Suppressor macrophage treated with lipopolysaccharide for 4 hours (primary cell): Measurements from ENCODE around the gene FBLIM1.
A peak's percentile ranks its signal among the peaks of the same experiment; 100 is the strongest.
"Not testable (repeated sequence)": the region's sequence is repeated elsewhere in the genome, so short reads cannot be mapped to it uniquely, and the experiment has no call there.

ENCODE experiments used
- DNase-seq: peaks from one replicate; pipeline ENCODE4 v3.0.0-alpha.2; 2020

FBLIM1 gene

DNA sequence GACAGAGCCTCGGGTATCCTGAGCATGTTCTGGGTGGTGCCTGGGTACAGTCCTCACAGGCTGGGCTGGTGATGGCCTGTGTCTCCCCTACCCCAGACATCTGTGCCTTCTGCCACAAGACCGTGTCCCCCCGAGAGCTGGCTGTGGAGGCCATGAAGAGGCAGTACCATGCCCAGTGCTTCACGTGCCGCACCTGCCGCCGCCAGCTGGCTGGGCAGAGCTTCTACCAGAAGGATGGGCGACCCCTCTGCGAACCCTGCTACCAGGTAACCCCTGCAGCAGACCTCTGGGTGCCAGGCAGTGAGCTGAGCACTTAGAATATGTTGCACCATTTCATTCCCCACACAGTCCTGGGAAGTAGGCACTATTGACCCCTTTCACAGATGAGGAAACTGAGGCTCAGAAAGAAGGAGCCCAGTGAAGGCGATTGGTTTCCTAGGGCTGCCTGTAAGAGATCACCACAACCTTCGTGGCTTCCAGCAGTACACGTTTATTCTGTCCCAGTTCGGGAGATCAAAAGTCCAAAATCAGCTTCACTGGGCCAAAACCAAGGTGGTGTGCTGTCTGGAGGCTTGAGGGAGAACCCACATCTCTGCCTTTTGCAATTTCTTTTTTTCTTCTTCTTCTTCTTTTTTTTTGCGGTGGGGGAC is 11.8 kb downstream of the FBLIM1 start:
- DNase-seq, result no peak

GRCh38 chr1:15771836-15772515 is 13.4 kb downstream of the FBLIM1 start:
- no peak for DNase-seq

DNA sequence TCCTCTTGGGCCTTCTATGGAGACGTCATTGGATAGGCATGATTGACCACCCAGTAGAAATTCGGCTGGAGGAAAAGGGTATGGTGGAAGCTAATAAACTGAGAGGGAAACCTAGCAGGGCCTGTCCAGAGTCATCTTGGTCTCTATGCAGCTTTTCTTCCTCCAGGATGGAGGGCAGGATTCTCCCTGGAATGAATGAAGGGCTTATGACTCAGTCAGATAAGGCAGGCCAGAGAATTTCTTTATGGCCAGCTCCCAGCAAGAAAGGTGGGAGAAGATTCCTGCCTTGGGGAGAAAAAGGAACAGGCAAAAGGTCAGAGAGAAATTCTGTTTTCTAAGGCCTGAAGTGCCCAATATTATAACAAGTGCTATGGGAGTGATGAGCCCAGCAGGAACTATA is 17.1 kb downstream of the FBLIM1 start:
- no peak for DNase-seq

DNA sequence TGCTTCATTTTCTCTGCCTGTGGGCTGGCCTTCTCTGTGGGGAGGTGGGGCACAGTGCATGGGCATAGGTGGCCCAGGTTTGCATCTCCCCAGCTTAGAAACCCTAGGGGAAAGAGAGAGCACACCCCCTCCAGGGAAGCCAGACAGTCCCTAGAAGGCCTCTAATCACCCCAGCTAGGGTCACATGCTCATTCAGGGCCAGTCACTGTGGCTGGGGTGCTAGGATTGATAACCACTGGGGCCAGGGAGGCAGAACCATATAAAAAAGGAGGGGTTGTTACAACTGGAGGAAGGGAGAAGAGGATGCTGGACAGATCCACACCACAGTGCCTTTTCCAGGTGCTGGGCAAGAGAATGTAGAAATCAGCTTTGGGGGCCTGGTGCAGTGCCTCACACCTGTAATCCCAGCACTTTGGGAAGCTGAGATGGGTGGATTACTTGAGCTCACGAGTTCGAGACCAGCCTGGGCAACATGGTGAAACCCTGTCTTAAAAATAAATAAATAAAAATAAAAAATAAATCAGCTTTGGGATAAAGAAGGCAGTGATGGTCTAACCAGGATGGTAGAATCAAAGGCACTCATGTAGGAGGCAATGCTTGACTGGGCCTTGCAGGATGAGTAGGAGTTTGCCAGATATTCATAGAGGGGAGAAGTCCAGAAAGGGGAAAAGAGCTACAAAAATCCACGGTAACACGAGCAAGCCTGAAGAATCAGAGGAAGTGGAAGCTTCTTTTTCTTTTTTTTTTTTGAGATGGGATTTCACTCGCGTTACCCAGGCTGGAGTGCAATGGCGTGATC is 19.5 kb downstream of the FBLIM1 start:
- no peak for DNase-seq

DNA sequence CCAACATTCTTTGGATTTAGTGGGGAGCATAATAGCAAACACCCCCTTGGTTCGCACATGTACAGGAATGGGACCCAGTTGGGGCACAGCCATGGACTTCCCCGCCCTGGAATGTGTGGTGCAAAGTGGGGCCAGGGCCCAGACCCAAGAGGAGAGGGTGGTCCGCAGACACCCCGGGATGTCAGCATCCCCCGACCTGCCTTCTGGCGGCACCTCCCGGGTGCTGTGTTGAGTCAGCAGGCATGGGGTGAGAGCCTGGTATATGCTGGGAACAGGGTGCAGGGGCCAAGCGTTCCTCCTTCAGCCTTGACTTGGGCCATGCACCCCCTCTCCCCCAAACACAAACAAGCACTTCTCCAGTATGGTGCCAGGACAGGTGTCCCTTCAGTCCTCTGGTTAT is 27.1 kb downstream of the FBLIM1 start:
- DNase-seq, result no peak

GRCh38 chr1:15786581-15786980 is 28.0 kb downstream of the FBLIM1 start:
- DNase-seq, result no peak

DNA sequence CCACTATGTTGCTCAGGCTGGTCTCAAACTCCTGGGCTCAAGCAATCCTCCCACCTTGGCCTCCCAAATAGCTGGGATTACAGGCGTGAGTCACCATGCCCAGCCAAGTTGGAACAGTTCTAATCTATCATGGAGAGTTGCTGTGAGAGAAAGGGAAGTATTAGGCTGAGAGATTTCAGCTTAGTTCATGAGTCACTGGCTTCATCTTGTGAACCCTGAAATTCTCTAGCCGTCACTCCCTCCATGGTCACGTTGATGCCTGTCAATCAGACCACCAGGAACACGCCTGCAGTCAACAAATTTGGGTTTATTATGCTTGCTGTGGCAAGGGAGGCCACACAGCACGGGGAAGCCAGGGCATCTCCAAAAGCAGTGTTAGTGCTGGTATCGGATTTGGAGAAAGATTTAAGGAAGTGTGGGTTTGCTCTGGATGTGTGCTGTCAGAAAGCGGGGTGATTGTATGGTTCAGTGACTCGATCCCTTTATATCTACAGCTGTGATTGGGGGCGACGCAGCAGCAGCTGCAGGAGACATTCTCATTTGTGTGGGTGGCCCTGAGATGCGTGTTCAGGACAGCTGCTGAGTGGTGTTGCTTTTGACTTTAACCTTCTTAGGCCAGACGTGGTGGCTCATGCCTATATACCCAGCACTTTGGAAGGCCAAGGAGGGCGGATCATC is 30.2 kb downstream of the FBLIM1 start:
- DNase-seq, result peak; percentile 87

- DNase-seq, result no peak
These were observed 37.5 kb downstream of the FBLIM1 start for GRCh38 chr1:15796086-15796462.

DNA sequence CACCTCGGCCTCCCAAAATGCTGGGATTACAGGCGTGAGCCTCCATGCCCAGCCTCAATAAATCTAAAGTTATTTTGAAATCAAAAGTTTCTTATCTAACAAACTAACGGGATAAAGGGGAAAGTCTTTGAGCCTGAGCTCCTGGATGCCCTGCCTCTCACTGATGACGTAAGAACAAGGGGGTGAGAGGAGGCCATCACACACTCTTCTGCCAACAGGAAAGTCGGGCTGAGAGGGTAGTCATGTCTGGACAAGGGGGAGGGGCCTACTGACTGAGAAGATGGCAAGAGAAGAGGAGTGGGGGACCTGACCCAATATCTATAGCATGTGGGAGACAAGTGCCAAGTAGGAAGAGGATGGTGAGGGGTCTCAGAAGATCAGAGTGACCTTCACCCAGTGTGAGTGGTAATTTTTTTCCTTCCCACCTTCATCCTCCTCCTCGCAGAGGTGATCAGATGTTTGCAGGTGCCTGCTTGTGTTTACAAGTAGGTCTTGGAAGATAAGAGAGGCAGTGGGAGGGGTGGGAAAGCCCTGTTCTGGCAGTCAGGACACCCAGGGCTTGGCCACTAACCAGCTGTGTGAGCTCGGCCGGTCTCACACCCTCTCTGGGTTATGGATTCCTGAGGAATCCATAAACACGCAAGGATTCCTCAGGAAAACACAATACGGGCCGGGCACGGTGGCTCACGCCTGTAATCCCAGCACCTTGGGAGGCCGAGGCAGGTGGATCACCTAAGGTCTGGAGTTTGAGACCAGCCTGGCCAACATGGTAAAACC is 39.2 kb downstream of the FBLIM1 start:
- DNase-seq, result no peak

GRCh38 chr1:15799004-15799867 is 40.6 kb downstream of the FBLIM1 start:
- peak; percentile 72 for DNase-seq

DNA sequence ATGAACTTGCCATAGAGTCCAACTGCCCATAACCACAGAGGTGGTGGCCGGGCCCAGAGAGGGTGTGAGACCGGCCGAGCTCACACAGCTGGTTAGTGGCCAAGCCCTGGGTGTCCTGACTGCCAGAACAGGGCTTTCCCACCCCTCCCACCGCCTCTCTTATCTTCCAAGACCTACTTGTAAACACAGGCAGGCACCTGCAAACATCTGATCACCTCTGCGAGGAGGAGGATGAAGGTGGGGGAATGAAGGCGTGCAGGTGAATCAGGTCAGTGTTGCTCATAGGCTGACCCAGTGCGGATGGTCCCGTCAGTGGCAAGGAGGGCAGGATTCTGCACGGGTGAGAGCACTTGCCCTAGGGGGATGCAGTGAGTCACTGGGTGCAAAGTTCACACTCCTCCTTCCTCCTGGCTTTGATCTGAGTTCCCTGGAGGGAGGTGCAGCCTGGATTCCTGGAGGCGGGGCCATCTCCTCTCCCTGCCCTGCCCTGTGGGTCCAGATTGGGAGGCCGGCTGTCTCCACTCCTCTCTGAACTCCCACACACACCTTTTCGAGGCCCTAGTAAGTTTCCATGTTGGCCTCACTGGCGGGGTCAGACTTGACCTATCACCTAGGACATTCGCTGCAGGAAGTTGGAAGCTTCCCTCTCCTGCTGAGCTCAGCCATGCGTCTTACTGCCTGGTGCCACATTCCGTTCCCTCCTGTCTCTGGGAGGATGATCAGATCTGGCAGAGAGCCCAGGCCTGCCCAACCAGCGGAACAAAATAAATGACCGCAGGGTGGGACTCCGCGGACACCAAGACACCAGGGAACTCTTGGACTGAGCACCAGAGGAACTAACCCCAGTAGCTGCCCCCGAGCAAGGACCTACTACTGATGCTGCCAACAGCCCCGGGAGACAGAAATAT is 41.6 kb downstream of the FBLIM1 start:
- DNase-seq, result no peak

- DNase-seq, result no peak
These were observed 43.8 kb downstream of the FBLIM1 start for GRCh38 chr1:15802234-15802965.

DNA sequence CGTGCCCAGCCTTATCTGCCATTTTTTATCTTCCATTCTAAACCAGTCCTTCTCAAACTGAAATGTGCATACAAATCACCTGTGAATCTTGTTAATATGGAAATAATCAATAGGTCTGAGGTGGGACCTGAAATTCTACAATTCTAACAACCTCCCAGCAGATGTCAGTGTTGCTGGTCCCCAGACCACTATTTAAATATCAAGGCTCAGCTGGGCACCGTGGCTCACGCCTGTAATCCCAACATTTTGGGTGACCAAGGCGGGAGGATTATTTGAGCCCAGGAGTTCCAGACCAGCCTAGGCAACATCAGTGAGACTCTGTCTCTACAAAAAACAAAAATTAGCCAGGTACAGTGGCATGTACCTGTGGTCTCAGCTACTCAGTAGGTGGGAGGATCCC is 44.8 kb downstream of the FBLIM1 start:
- DNase-seq, result peak; percentile 35

DNA sequence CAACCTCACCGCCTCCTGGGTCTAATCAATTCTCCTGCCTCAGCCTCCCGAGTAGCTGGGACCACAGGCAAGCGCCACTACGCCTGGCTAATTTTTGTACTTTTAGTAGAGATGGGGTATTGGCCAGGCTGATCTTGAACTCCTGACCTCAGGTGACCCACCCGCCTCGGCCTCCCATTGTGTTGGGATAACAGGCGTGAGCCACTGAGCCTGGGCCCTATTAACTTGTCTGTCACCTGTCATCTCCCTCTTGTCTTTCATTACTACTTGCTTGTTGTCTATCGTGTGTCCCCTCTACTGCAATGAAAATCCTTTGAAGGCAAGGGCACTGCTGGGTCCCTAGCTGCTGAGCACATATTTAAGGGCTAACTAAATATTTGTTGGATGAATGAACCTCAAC is 45.5 kb downstream of the FBLIM1 start:
- no peak for DNase-seq

DNA sequence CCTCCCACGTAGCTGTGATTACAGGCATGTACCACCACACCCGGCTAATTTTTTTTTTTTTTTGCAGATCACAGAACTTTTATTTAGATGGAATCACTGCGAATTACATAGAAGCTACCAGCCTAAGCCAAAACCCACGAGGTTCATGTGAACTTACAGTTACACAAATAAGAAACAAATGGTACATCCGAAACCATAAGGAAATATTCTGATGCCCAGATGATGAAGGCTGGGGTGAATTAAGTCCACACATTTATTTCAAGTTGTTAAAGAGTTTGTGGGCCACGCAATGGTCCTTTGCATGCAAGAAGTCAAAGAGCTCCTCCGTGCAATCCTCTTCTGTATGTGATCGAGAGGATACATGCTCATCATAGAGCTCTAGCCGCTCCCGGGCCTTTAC is 48.5 kb downstream of the FBLIM1 start:
- no peak for DNase-seq

GRCh38 chr1:15807549-15807948 is 49.0 kb downstream of the FBLIM1 start, which contains the start of gene UQCRHL:
Gene UQCRHL (minus strand): TSS chr1:15807649. CDS start chr1:15807649, 0 bp downstream.
- not testable (repeated sequence) for DNase-seq

- DNase-seq, result no peak
These were observed 50.4 kb downstream of the FBLIM1 start for GRCh38 chr1:15808955-15809354.

DNA sequence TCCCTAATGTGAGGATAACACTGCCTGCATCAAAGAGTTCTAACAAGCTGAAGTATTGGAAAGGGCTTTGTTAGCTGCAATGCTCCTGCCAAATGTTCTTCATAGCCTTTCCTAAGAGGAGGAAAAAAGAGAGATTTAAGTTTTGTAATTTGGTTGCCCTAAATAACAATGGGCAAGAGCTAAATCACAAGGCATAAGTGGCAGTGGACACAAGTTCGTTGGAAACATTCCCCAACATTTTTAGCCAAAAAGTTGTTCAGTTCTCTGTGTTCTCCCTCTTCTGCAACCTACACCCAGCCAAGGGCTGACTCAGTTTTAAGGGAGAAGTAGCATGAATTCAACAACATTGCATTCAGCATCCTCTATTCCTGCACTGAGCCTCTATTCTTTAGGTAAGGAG is 51.5 kb downstream of the FBLIM1 start:
- DNase-seq, result no peak

GRCh38 chr1:15816674-15817073 is 58.1 kb downstream of the FBLIM1 start:
- no peak for DNase-seq

DNA sequence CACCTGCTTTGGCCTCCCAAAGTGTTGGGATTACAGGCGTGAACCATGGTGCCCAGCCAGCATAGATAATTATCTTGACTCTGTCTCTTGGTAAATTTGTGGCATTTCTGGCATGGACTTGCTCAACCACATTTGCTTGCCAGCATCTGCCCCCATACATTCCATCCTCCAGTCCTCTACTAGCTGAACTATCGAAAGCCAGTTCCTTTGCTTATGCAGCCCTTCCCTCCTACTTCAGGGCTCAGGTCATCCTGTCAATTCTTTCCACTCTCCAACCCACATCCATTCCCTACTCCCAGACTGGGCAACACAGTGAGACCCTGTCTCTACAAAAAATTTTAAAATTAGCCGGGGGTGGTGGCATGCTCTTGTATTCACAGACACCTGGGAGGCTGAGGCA is 61.9 kb downstream of the FBLIM1 start:
- no peak for DNase-seq
